GM23248 (cell line): ENCODE data around the gene SLC25A38. TPM values are rescaled to one million over a fixed set of nuclear protein-coding genes. Genes with fewer than 3 reads are reported as not detected.
"Not testable (repeated sequence)": the region's sequence is repeated elsewhere in the genome, so short reads cannot be mapped to it uniquely, and the experiment has no call there.

ENCODE experiments used
- DNase-seq: peaks from one replicate; pipeline ENCODE4 v3.0.0-alpha.2; 2015
- H2AFZ ChIP-seq: fragments of 200-600 bp; sonication (generic); 2 replicates; pipeline ENCODE4 v1.6.1; 2016; ENCODE audit warnings: antibody characterized with exemption
- H3F3A ChIP-seq: fragments of 200-600 bp; sonication (generic); 2 replicates; pipeline ENCODE4 v1.6.1; 2016; ENCODE audit warnings: mild to moderate bottlenecking, antibody characterized with exemption, mixed run types; ENCODE audit not compliant: insufficient read depth
- H3K27ac ChIP-seq: fragments of 200-600 bp; sonication (generic); 2 replicates; pipeline ENCODE4 v1.5.1; 2016; ENCODE audit warnings: mild to moderate bottlenecking
- H3K27me3 ChIP-seq: fragments of 200-600 bp; sonication (generic); replicated peaks from 2 replicates; pipeline ENCODE4 v1.6.1; 2016; ENCODE audit warnings: mild to moderate bottlenecking; ENCODE audit not compliant: insufficient read depth
- H3K36me3 ChIP-seq: fragments of 200-600 bp; sonication (generic); 2 replicates; pipeline ENCODE4 v1.6.1; 2016; ENCODE audit warnings: low read depth, mild to moderate bottlenecking
- H3K4me1 ChIP-seq: fragments of 200-600 bp; sonication (generic); 2 replicates; pipeline ENCODE4 v1.6.1; 2016; ENCODE audit warnings: mild to moderate bottlenecking; ENCODE audit not compliant: insufficient read depth
- H3K4me2 ChIP-seq: fragments of 200-600 bp; sonication (generic); one replicate; pipeline ENCODE4 v1.6.1; 2016; ENCODE audit warnings: mild to moderate bottlenecking; ENCODE audit not compliant: unreplicated experiment
- H3K4me3 ChIP-seq: fragments of 200-600 bp; sonication (generic); 2 replicates; pipeline ENCODE4 v1.5.1; 2016; ENCODE audit warnings: mild to moderate bottlenecking
- H3K79me2 ChIP-seq: fragments of 200-600 bp; sonication (generic); 2 replicates; pipeline ENCODE4 v1.6.1; 2016; ENCODE audit warnings: mild to moderate bottlenecking; ENCODE audit not compliant: insufficient read depth
- H3K9ac ChIP-seq: fragments of 200-600 bp; sonication (generic); 2 replicates; pipeline ENCODE4 v1.6.1; 2016; ENCODE audit warnings: mild to moderate bottlenecking
- H3K9me2 ChIP-seq: fragments of 200-600 bp; sonication (generic); 2 replicates; pipeline ENCODE4 v1.6.1; 2016; ENCODE audit warnings: mixed run types, mild to moderate bottlenecking, moderate library complexity; ENCODE audit not compliant: insufficient read depth
- H3K9me3 ChIP-seq: fragments of 200-600 bp; sonication (generic); one replicate; pipeline ENCODE4 v1.6.1; 2017; ENCODE audit warnings: low read depth
- H4K20me1 ChIP-seq: fragments of 200-600 bp; sonication (generic); 2 replicates; pipeline ENCODE4 v1.6.0; 2016; ENCODE audit not compliant: insufficient read depth
- EZH2 ChIP-seq: fragments of 200-600 bp; sonication (generic); IDR thresholded peaks from 2 replicates; pipeline ENCODE4 v1.6.1; 2018; ENCODE audit warnings: antibody characterized with exemption, mild to moderate bottlenecking; ENCODE audit not compliant: insufficient read depth, poor library complexity, severe bottlenecking
- EZH2phosphoT487 ChIP-seq: fragments of 200-600 bp; sonication (generic); IDR thresholded peaks from 2 replicates; pipeline ENCODE4 v1.6.1; 2018; ENCODE audit warnings: antibody characterized with exemption, moderate library complexity, mild to moderate bottlenecking, low read depth; ENCODE audit not compliant: insufficient read depth
- whole genome bisulfite sequencing, 2 experiments: methylation state at CpG; one replicate each; pipeline ENCODE4 v1.1.6; 2015 to 2017; ENCODE audit warnings: low lambda C conversion rate in 2 of 2, low coverage in 1 of 2; ENCODE audit errors: missing lambda C conversion rate in 2 of 2; 5-methylcytosine and 5-hydroxymethylcytosine counted together
- in situ Hi-C: fragments of 300-500 bp; cut with MboI; formaldehyde crosslinking; loops from 2 replicates; pipeline ENCODE4 v1.15.0; 2020
- polyA plus RNA-seq: library from polyadenylated mRNA; unstranded; fragments of >200 nt; fragmentation: Nextera tagmentation; extraction: Ambion mirVana; gene quantifications from 2 replicates; pipeline ENCODE4 v1.2.1, GENCODE V29; 2016
- total RNA-seq: library from RNA; depleted of rRNA; stranded (reverse); fragments of >200 nt; shearing (Covaris generic); gene quantifications from 2 replicates; pipeline ENCODE4 v1.2.3, GENCODE V29; 2014

The SLC25A38 gene
- total and polyA plus RNA-seq, 2 experiments from 2014 or later, result 23.9 to 40.1 TPM

GRCh38 chr3:39346785-39347585, 36.2 kb upstream of the SLC25A38 start:
- no peaks in the 10 kb centered on the region for H3F3A ChIP-seq
- no peaks in the 10 kb centered on the region for H3K79me2 ChIP-seq
- H3K4me3 ChIP-seq, result no peak overlapping the region
- H3K9me2 ChIP-seq, result no peaks in the 10 kb centered on the region
- no peaks in the 10 kb centered on the region for H3K36me3 ChIP-seq
- WGBS, 2 experiments, result 10 to 16% methylated on average over 2 of the region's 2 CpGs
- no peaks in the 10 kb centered on the region for H3K9me3 ChIP-seq
- H3K4me2 ChIP-seq, result no peak overlapping the region
- no peaks in the 10 kb centered on the region for H3K4me1 ChIP-seq
- H4K20me1 ChIP-seq, result no peaks in the 10 kb centered on the region
- H3K27me3 ChIP-seq, result no peaks in the 10 kb centered on the region
- no peak for TF ChIP-seq EZH2phosphoT487
- no peak for TF ChIP-seq EZH2
- H3K9ac ChIP-seq, result no peak overlapping the region
- H3K27ac ChIP-seq, result no peak overlapping the region
- H2AFZ ChIP-seq, result no peak overlapping the region
- in situ Hi-C loops, result no loop called here
- DNase-seq, result no peak

- no peak overlapping the region for H3K4me2 ChIP-seq
- no peak overlapping the region for H2AFZ ChIP-seq
- no peaks in the 10 kb centered on the region for H3K27me3 ChIP-seq
- in situ Hi-C loops, result no loop called here
- no peaks in the 10 kb centered on the region for H3K79me2 ChIP-seq
- DNase-seq, result no peak
- H3K9me2 ChIP-seq, result no peaks in the 10 kb centered on the region
- no peak overlapping the region for H3K4me3 ChIP-seq
- H3K36me3 ChIP-seq, result no peaks in the 10 kb centered on the region
- no peak overlapping the region for H3K9ac ChIP-seq
- WGBS, 2 experiments, result 1 to 2% methylated on average over 3 of the region's 3 CpGs
- no peaks in the 10 kb centered on the region for H3K9me3 ChIP-seq
- TF ChIP-seq EZH2phosphoT487 (no peak), EZH2 (no peak)
- H3F3A ChIP-seq, result no peaks in the 10 kb centered on the region
- no peaks in the 10 kb centered on the region for H4K20me1 ChIP-seq
- no peaks in the 10 kb centered on the region for H3K4me1 ChIP-seq
- H3K27ac ChIP-seq, result no peak overlapping the region
Observed at GRCh38 chr3:39347586-39347876, 35.6 kb upstream of the SLC25A38 start.

- 11 to 15% methylated on average over 3 of the region's 3 CpGs for WGBS, 2 experiments
- Histone ChIP-seq H3K79me2 (no peaks in the 10 kb centered on the region), H3K27me3 (no peaks in the 10 kb centered on the region)
Observed at GRCh38 chr3:39349080-39349479, 34.1 kb upstream of the SLC25A38 start.

GRCh38 chr3:39350714-39351113, 32.5 kb upstream of the SLC25A38 start:
- H3K4me1 ChIP-seq, result no peaks in the 10 kb centered on the region
- H3K27ac ChIP-seq, result no peak overlapping the region
- H3K9me2 ChIP-seq, result no peaks in the 10 kb centered on the region
- no peaks in the 10 kb centered on the region for H3K27me3 ChIP-seq
- H3K79me2 ChIP-seq, result no peaks in the 10 kb centered on the region
- H3K9me3 ChIP-seq, result no peaks in the 10 kb centered on the region
- H3F3A ChIP-seq, result no peaks in the 10 kb centered on the region
- in situ Hi-C loops, result no loop called here
- H2AFZ ChIP-seq, result no peak overlapping the region
- DNase-seq, result no peak
- no peaks in the 10 kb centered on the region for H4K20me1 ChIP-seq
- no peak for TF ChIP-seq EZH2phosphoT487
- no peak for TF ChIP-seq EZH2
- H3K4me2 ChIP-seq, result no peak overlapping the region
- no peaks in the 10 kb centered on the region for H3K36me3 ChIP-seq
- H3K4me3 ChIP-seq, result no peak overlapping the region
- H3K9ac ChIP-seq, result no peak overlapping the region
- WGBS, 2 experiments, result 20 to 21% methylated on average over 5 of the region's 5 CpGs

More at GRCh38 chr3:39349080-39349479, 34.1 kb upstream of the SLC25A38 start:
- H3K4me3 ChIP-seq, result no peak overlapping the region
- TF ChIP-seq EZH2 (no peak), EZH2phosphoT487 (no peak)
- H3K9ac ChIP-seq, result no peak overlapping the region
- no peaks in the 10 kb centered on the region for H3K4me1 ChIP-seq
- no peaks in the 10 kb centered on the region for H3F3A ChIP-seq
- in situ Hi-C loops, result no loop called here
- H3K27ac ChIP-seq, result no peak overlapping the region
- H3K36me3 ChIP-seq, result no peaks in the 10 kb centered on the region
- no peak for DNase-seq
- H2AFZ ChIP-seq, result no peak overlapping the region
- H3K4me2 ChIP-seq, result no peak overlapping the region
- H3K9me2 ChIP-seq, result no peaks in the 10 kb centered on the region
- no peaks in the 10 kb centered on the region for H3K9me3 ChIP-seq
- H4K20me1 ChIP-seq, result no peaks in the 10 kb centered on the region

DNA sequence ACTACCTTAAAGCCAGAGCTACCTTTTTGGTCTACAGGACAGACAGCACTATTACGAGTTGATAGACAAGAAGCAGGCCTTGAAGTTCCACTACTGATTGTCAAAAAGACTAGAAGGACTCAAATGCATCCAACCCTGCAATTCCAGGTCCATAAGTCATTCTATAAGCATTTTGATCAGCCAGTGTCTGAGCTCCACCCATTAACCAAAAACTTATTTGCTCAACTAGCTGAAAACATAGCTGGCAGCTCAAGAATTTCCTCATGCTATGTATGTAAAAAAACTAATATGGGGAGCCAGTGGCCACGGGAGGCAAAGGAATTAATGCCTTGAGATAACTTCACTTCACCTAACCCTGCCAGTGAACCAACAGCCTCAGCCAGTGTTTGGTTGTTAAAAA, 32.0 kb upstream of the SLC25A38 start:
- in situ Hi-C loops, H2AFZ ChIP-seq, H3K9me2 ChIP-seq, H3K9ac ChIP-seq, H3K36me3 ChIP-seq, H3K27ac ChIP-seq, H3K79me2 ChIP-seq, H3F3A ChIP-seq, H3K4me2 ChIP-seq, DNase-seq, H3K4me1 ChIP-seq, H3K4me3 ChIP-seq, H3K27me3 ChIP-seq, H4K20me1 ChIP-seq, H3K9me3 ChIP-seq: not testable (repeated sequence)
- WGBS, 2 experiments, result 9 to 10% methylated on average over 2 of the region's 2 CpGs

GRCh38 chr3:39353168-39353927, 29.8 kb upstream of the SLC25A38 start:
- H3K27ac ChIP-seq, DNase-seq, H3K36me3 ChIP-seq, H3K9me3 ChIP-seq, H3F3A ChIP-seq, H3K4me1 ChIP-seq, in situ Hi-C loops, H2AFZ ChIP-seq, H3K27me3 ChIP-seq, H4K20me1 ChIP-seq, H3K9me2 ChIP-seq, H3K9ac ChIP-seq, H3K79me2 ChIP-seq, H3K4me2 ChIP-seq, H3K4me3 ChIP-seq: not testable (repeated sequence)
- WGBS, 2 experiments, result 31 to 41% methylated on average over 3 of the region's 3 CpGs
